GM23338 (cell line): ENCODE measurements around the gene NHS. TPM values are rescaled to one million over a fixed set of nuclear protein-coding genes. Genes with fewer than 3 reads are reported as not detected.
A peak's percentile ranks its signal among the peaks of the same experiment; 100 is the strongest.

ENCODE experiments used
- ATAC-seq: fragments of 200-7000 bp; cut with Tn5 transposase; 3 replicates; pipeline ENCODE4 v1.9.1; 2020
- DNase-seq: peaks from one replicate; pipeline ENCODE4 v3.0.0-alpha.2; 2015; ENCODE audit warnings: low spot score
- H2AFZ ChIP-seq: fragments of 200-600 bp; sonication (generic); 2 replicates; pipeline ENCODE4 v1.8.0; 2016; ENCODE audit warnings: antibody characterized with exemption, mild to moderate bottlenecking, moderate library complexity
- H3F3A ChIP-seq: fragments of 200-600 bp; sonication (generic); replicated peaks from 2 replicates; pipeline ENCODE4 v1.8.0; 2017; ENCODE audit warnings: antibody characterized with exemption, mixed run types, low read depth
- H3K27ac ChIP-seq: fragments of 200-600 bp; sonication (generic); 2 replicates; pipeline ENCODE4 v1.6.1; 2016; ENCODE audit warnings: low read depth
- H3K27me3 ChIP-seq: fragments of 200-600 bp; sonication (generic); 2 replicates; pipeline ENCODE4 v1.8.0; 2016; ENCODE audit warnings: mild to moderate bottlenecking, mixed run types, moderate library complexity; ENCODE audit not compliant: insufficient read depth
- H3K36me3 ChIP-seq: fragments of 200-600 bp; sonication (generic); 2 replicates; pipeline ENCODE4 v1.8.0; 2016; ENCODE audit warnings: mild to moderate bottlenecking; ENCODE audit not compliant: insufficient read depth
- H3K4me1 ChIP-seq: fragments of 200-600 bp; sonication (generic); 2 replicates; pipeline ENCODE4 v1.8.0; 2016; ENCODE audit warnings: mild to moderate bottlenecking, moderate library complexity; ENCODE audit not compliant: insufficient read depth
- H3K4me2 ChIP-seq: fragments of 200-600 bp; sonication (generic); 2 replicates; pipeline ENCODE4 v1.7.1; 2017; ENCODE audit warnings: mixed run types
- H3K4me3 ChIP-seq: fragments of 200-600 bp; sonication (generic); 2 replicates; pipeline ENCODE4 v1.6.1; 2016; ENCODE audit warnings: mixed run types
- H3K79me2 ChIP-seq: fragments of 200-600 bp; sonication (generic); replicated peaks from 2 replicates; pipeline ENCODE4 v1.8.0; 2017; ENCODE audit warnings: mild to moderate bottlenecking; ENCODE audit not compliant: insufficient read depth
- H3K9me2 ChIP-seq: fragments of 200-600 bp; sonication (generic); 2 replicates; pipeline ENCODE4 v1.8.0; 2017; ENCODE audit not compliant: insufficient read depth
- H4K20me1 ChIP-seq: fragments of 200-600 bp; sonication (generic); replicated peaks from 2 replicates; pipeline ENCODE4 v1.8.0; 2017; ENCODE audit warnings: mild to moderate bottlenecking; ENCODE audit not compliant: insufficient read depth
- H3K27ac Mint-ChIP-seq: 2 replicates; pipeline ENCODE4 v1.8.0; 2020; ENCODE audit warnings: inconsistent platforms, mild to moderate bottlenecking, moderate library complexity, mixed read lengths
- H3K27me3 Mint-ChIP-seq: 3 replicates; pipeline ENCODE4 v1.8.0; 2022; ENCODE audit warnings: low read depth, mild to moderate bottlenecking, moderate library complexity, mixed read lengths, inconsistent platforms; ENCODE audit not compliant: insufficient read depth, poor library complexity
- H3K36me3 Mint-ChIP-seq: 3 replicates; pipeline ENCODE4 v1.8.0; 2021; ENCODE audit warnings: low read depth, mild to moderate bottlenecking, inconsistent platforms, moderate library complexity, mixed read lengths
- H3K4me1 Mint-ChIP-seq: 3 replicates; pipeline ENCODE4 v1.8.0; 2020; ENCODE audit warnings: mild to moderate bottlenecking, inconsistent platforms, mixed read lengths
- H3K4me3 Mint-ChIP-seq: 3 replicates; pipeline ENCODE4 v1.8.0; 2021; ENCODE audit warnings: moderate library complexity, mild to moderate bottlenecking, inconsistent platforms, mixed read lengths
- H3K9me3 Mint-ChIP-seq: 3 replicates; pipeline ENCODE4 v1.8.0; 2020; ENCODE audit warnings: moderate library complexity, mild to moderate bottlenecking, inconsistent platforms, mixed read lengths
- CREB1 ChIP-seq: fragments of 250-450 bp; sonication (Bioruptor Pico); IDR thresholded peaks from 2 replicates; pipeline ENCODE4 v1.5.0; 2020; ENCODE audit warnings: low read depth, mild to moderate bottlenecking, moderate library complexity
- CTCF ChIP-seq, 2 experiments: fragments of 200-600 bp in 1 of 2; sonication (generic) in 1 of 2; conservative IDR thresholded peaks; 2 replicates each; pipeline versions ENCODE4 v1.5.1 to v1.6.1; 2016 to 2017; ENCODE audit warnings: antibody characterized with exemption in 2 of 2, low read depth in 2 of 2, mild to moderate bottlenecking in 2 of 2, moderate library complexity in 1 of 2
- ETS1 ChIP-seq: IDR thresholded peaks from 2 replicates; pipeline ENCODE4 v1.6.1; 2016; ENCODE audit warnings: antibody characterized with exemption
- EZH2 ChIP-seq: fragments of 200-600 bp; sonication (generic); IDR thresholded peaks from one replicate; pipeline ENCODE4 v1.8.0; 2017; ENCODE audit warnings: antibody characterized with exemption, mild to moderate bottlenecking, low read depth; ENCODE audit not compliant: unreplicated experiment
- EZH2phosphoT487 ChIP-seq: fragments of 200-600 bp; sonication (generic); IDR thresholded peaks from one replicate; pipeline ENCODE4 v1.8.1; 2018; ENCODE audit warnings: antibody characterized with exemption; ENCODE audit not compliant: unreplicated experiment
- JUNB ChIP-seq: IDR thresholded peaks from one replicate; pipeline ENCODE4 v1.6.1; 2016; ENCODE audit warnings: antibody characterized with exemption; ENCODE audit not compliant: unreplicated experiment
- NANOG ChIP-seq: IDR thresholded peaks from 2 replicates; pipeline ENCODE4 v1.6.1; 2016; ENCODE audit warnings: antibody characterized with exemption, borderline replicate concordance
- POLR2AphosphoS5 ChIP-seq: IDR thresholded peaks from 2 replicates; pipeline ENCODE4 v1.6.1; 2016; ENCODE audit warnings: antibody characterized with exemption, low read depth
- REST ChIP-seq: IDR thresholded peaks from one replicate; pipeline ENCODE4 v1.6.1; 2018; ENCODE audit warnings: antibody characterized with exemption; ENCODE audit not compliant: unreplicated experiment
- ZNF114 ChIP-seq: fragments of 250-450 bp; sonication (Bioruptor Pico); IDR thresholded peaks from 2 replicates; pipeline ENCODE4 v1.5.0; 2020; ENCODE audit warnings: mild to moderate bottlenecking, moderate library complexity
- ZNF331 ChIP-seq: fragments of 250-450 bp; sonication (Bioruptor Pico); IDR thresholded peaks from 2 replicates; pipeline ENCODE4 v1.5.0; 2020; ENCODE audit warnings: low read depth, mild to moderate bottlenecking, moderate library complexity
- polyA plus RNA-seq: library from polyadenylated mRNA; unstranded; fragments of >200 nt; fragmentation: Nextera tagmentation; extraction: Ambion mirVana; gene quantifications from 2 replicates; pipeline ENCODE4 v1.2.1, GENCODE V29; 2016
- total RNA-seq: library from RNA; depleted of rRNA; stranded (reverse); fragments of >200 nt; shearing (Covaris generic); gene quantifications from 2 replicates; pipeline ENCODE4 v1.2.3, GENCODE V29; 2014

The NHS gene
- total and polyA plus RNA-seq, 2 experiments from 2014 or later: 1.8 to 8.2 TPM

GRCh38 chrX:17692709-17693346 lies 317.8 kb downstream of the NHS start:
- H3K4me1 Mint-ChIP-seq: peaks cover 6% of the 10 kb centered on the region; the same call in 2 of the 3 replicates
- Histone ChIP-seq H4K20me1 (no peaks in the 10 kb centered on the region), H3K9me2 (no peaks in the 10 kb centered on the region), H3K4me1 (no peaks in the 10 kb centered on the region), H3K4me2 (no peak overlapping the region), H3K79me2 (no peaks in the 10 kb centered on the region), H2AFZ (no peak overlapping the region), H3K4me3 (no peak overlapping the region), H3K36me3 (no peaks in the 10 kb centered on the region), H3K27ac (no peak overlapping the region), H3K27me3 (no peaks in the 10 kb centered on the region), H3F3A (no peaks in the 10 kb centered on the region)
- no peak overlapping the region for H3K27ac Mint-ChIP-seq
- no peak overlapping the region for H3K4me3 Mint-ChIP-seq
- H3K9me3 Mint-ChIP-seq: no peaks in the 10 kb centered on the region
- peak; percentile 87 for TF ChIP-seq CREB1 (CRISPR knock-in tag)
- TF ChIP-seq REST: no peak
- no peak for TF ChIP-seq JUNB
- DNase-seq: peak; percentile 55
- H3K36me3 Mint-ChIP-seq: no peaks in the 10 kb centered on the region
- peak; percentile 76 for ATAC-seq
- H3K27me3 Mint-ChIP-seq: no peaks in the 10 kb centered on the region

GRCh38 chrX:17697191-17697590 lies 322.2 kb downstream of the NHS start:
- H3K36me3 Mint-ChIP-seq: no peaks in the 10 kb centered on the region
- TF ChIP-seq JUNB (no peak), CTCF (conservative IDR thresholded peaks at IDR 0.05; ENCODE audit: low read depth in 2 of 2) (no peak; a peak in 1 of 4 replicates), EZH2phosphoT487 (no peak), ETS1 (no peak), POLR2AphosphoS5 (no peak), NANOG (no peak), CREB1 (CRISPR knock-in tag) (no peak), ZNF331 (CRISPR knock-in tag) (no peak), ZNF114 (CRISPR knock-in tag) (no peak), REST (no peak), EZH2 (no peak)

More at GRCh38 chrX:17697191-17697590, 322.2 kb downstream of the NHS start:
- Histone ChIP-seq H3K4me3 (no peak overlapping the region), H2AFZ (no peak overlapping the region), H3F3A (no peaks in the 10 kb centered on the region), H3K79me2 (no peaks in the 10 kb centered on the region), H3K9me2 (no peaks in the 10 kb centered on the region), H3K36me3 (no peaks in the 10 kb centered on the region), H3K4me1 (no peaks in the 10 kb centered on the region), H3K4me2 (no peak overlapping the region), H3K27ac (no peak overlapping the region), H4K20me1 (no peaks in the 10 kb centered on the region), H3K27me3 (no peaks in the 10 kb centered on the region)
- Mint-ChIP-seq H3K4me1 (no peaks in the 10 kb centered on the region; the same call in 2 of the 3 replicates), H3K9me3 (no peaks in the 10 kb centered on the region), H3K4me3 (no peak overlapping the region), H3K27ac (no peak overlapping the region), H3K27me3 (no peaks in the 10 kb centered on the region)
- ATAC-seq: no peak
- no peak for DNase-seq
